Gastrocnemius medialis (tissue), 4 donors: ENCODE results near the gene TPCN1.

ENCODE experiments used
- CTCF ChIP-seq, 5 experiments: fragments of 450-650 bp in 3 of 5; fragments of 200-600 bp in 2 of 5; sonication (generic) in 2 of 5; IDR thresholded peaks in 4 of 5; conservative IDR thresholded peaks in 1 of 5; 1 replicate in 4 of 5; 2 replicates in 1 of 5; pipeline ENCODE4 v1.5.1; 2016 to 2019; ENCODE audit warnings: antibody characterized with exemption in 5 of 5, mild to moderate bottlenecking in 3 of 5, moderate library complexity in 3 of 5
- POLR2A ChIP-seq, 2 donors: fragments of 450-650 bp; IDR thresholded peaks; one replicate each; pipeline ENCODE4 v1.6.1; 2017; ENCODE audit warnings: antibody characterized with exemption in 2 of 2, mild to moderate bottlenecking in 2 of 2, moderate library complexity in 2 of 2

DNA sequence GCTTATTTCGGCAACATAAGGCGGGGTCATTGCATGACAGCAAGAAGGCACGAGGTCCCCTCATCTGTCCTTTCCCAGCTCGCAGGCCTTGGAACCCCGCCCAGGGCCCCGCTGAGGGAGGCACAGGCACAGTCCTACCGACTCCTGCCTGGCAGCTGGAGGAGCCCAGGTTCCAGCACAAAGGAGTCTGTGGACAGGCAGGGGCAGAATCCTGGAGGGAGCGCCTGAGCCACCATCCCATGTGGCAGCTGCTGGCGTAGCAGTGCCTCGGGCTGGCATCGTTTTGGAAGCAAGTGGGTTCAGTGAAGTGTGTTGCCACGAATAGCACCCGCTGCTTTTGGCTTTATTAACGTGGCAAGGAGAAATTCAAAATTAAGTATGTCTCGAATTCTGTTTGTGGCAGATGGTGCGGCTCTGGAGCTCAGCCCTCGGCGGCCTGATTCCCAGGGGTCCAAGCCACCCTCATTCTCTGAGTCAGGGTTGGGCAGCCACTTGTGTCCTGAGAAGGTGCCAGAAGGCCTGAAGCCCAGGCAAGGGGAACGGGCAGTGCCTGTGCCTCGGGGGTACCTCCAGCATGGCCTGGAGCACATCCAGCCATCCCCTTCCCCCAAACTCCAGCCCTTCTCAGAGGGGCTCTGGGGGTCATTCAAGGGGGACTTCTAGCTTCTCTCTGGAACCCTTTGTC lies 77.7 kb downstream of the TPCN1 start:
- TF ChIP-seq CTCF (IDR thresholded peaks at IDR 0.05 in 4 of 5, conservative IDR thresholded peaks at IDR 0.05 in 1 of 5) (peak in 1 of 5 experiments; percentile 17), POLR2A (IDR thresholded peaks at IDR 0.05) (no peak)
